SK-N-SH (cell line): Measurements from ENCODE around the gene DLX2. TPM values are rescaled to one million over a fixed set of nuclear protein-coding genes. Genes with fewer than 3 reads are reported as not detected.

Experiments
- CTCF ChIA-PET: fragments of 300-600, 350-600 bp; formaldehyde crosslinking; extraction: SDS; loops from one replicate; lab custom pipeline; 2021; lab: Yijun Ruan, JAX
- POLR2A ChIA-PET: fragments of 350-600 bp; sonication (Branson Sonifier 250); formaldehyde crosslinking; extraction: SDS; loops from one replicate; lab custom pipeline; 2020; ENCODE audit warnings: antibody characterized with exemption, inconsistent platforms; lab: Yijun Ruan, JAX
- DNase-seq: peaks from one replicate; pipeline ENCODE4 v3.0.0; 2012
- H2AFZ ChIP-seq: fragments of 200-600 bp; sonication (generic); 2 replicates; pipeline ENCODE4 v1.8.1; 2016; ENCODE audit warnings: antibody characterized with exemption, mild to moderate bottlenecking, low read depth
- H3F3A ChIP-seq: fragments of 200-600 bp; sonication (generic); replicated peaks from 2 replicates; pipeline ENCODE3; 2016; ENCODE audit warnings: antibody characterized with exemption, mild to moderate bottlenecking; ENCODE audit not compliant: insufficient read depth
- H3K27ac ChIP-seq, 2 experiments: fragments of 200-500 bp in 1 of 2; fragments of 200-600 bp in 1 of 2; sonication (Bioruptor generic) in 1 of 2; sonication (generic), shearing (Covaris generic) in 1 of 2; 2 replicates each; pipeline versions ENCODE4 v1.5.1 to v1.6.1; 2014 to 2016; ENCODE audit warnings: low read depth in 2 of 2, inconsistent platforms in 1 of 2, low read length in 1 of 2, mild to moderate bottlenecking in 1 of 2, mixed read lengths in 1 of 2
- H3K27me3 ChIP-seq: fragments of 200-600 bp; sonication (generic), shearing (Covaris generic); 2 replicates; pipeline ENCODE4 v1.6.1; 2016; ENCODE audit warnings: mixed run types; ENCODE audit not compliant: insufficient read depth
- H3K36me3 ChIP-seq, 2 experiments: fragments of 200-500 bp in 1 of 2; fragments of 200-600 bp in 1 of 2; sonication (Bioruptor generic) in 1 of 2; sonication (generic) in 1 of 2; replicated peaks in 1 of 2; 2 replicates each; pipeline versions ENCODE3 to v1.5.1; 2014 to 2016; ENCODE audit warnings: low read length in 1 of 2, mild to moderate bottlenecking in 1 of 2; ENCODE audit not compliant: insufficient read depth in 2 of 2, control insufficient read depth in 1 of 2
- H3K4me1 ChIP-seq, 2 experiments: fragments of 200-500 bp in 1 of 2; fragments of 200-600 bp in 1 of 2; sonication (Bioruptor generic) in 1 of 2; sonication (generic), shearing (Covaris generic) in 1 of 2; 2 replicates each; pipeline versions ENCODE4 v1.5.1 to v1.6.1; 2014 to 2016; ENCODE audit warnings: low read depth in 1 of 2, low read length in 1 of 2, mixed run types in 1 of 2; ENCODE audit not compliant: insufficient read depth in 2 of 2, control insufficient read depth in 1 of 2
- H3K4me2 ChIP-seq: fragments of 200-600 bp; sonication (generic), shearing (Covaris generic); 2 replicates; pipeline ENCODE4 v1.6.1; 2017; ENCODE audit warnings: mixed run types
- H3K4me3 ChIP-seq, 2 experiments: fragments of 200-500 bp in 1 of 2; fragments of 200-600 bp in 1 of 2; sonication (Bioruptor generic) in 1 of 2; sonication (generic), shearing (Covaris generic) in 1 of 2; 2 replicates each; pipeline versions ENCODE4 v1.5.1 to v1.8.1; 2014 to 2016; ENCODE audit warnings: low read depth in 2 of 2, inconsistent platforms in 1 of 2, low read length in 1 of 2, mild to moderate bottlenecking in 1 of 2, mixed read lengths in 1 of 2, moderate library complexity in 1 of 2
- H3K79me2 ChIP-seq: fragments of 200-600 bp; sonication (generic); 2 replicates; pipeline ENCODE4 v1.8.1; 2017; ENCODE audit warnings: mild to moderate bottlenecking; ENCODE audit not compliant: insufficient read depth
- H3K9ac ChIP-seq: fragments of 200-600 bp; sonication (generic); 2 replicates; pipeline ENCODE4 v1.6.1; 2017; ENCODE audit warnings: mixed run types
- H3K9me2 ChIP-seq: fragments of 200-600 bp; sonication (generic); 2 replicates; pipeline ENCODE4 v1.6.1; 2017; ENCODE audit warnings: mixed run types
- H3K9me3 ChIP-seq: fragments of 200-600 bp; sonication (generic); 2 replicates; pipeline ENCODE4 v1.6.1; 2017; ENCODE audit warnings: mixed run types, mild to moderate bottlenecking, moderate library complexity
- H4K20me1 ChIP-seq: fragments of 200-600 bp; sonication (generic); 2 replicates; pipeline ENCODE4 v1.6.1; 2017; ENCODE audit warnings: mild to moderate bottlenecking, mixed run types; ENCODE audit not compliant: insufficient read depth
- ELF1 ChIP-seq: IDR thresholded peaks from 2 replicates; pipeline ENCODE4 v1.4.0; 2012
- EP300 ChIP-seq, 2 experiments: IDR thresholded peaks; 2 replicates each; pipeline versions ENCODE4 v1.4.0 to v1.6.1; 2012; ENCODE audit warnings: borderline replicate concordance in 1 of 2, low read depth in 1 of 2, low read length in 1 of 2
- EZH2phosphoT487 ChIP-seq: fragments of 200-600 bp; sonication (generic); IDR thresholded peaks from 2 replicates; pipeline ENCODE4 v1.6.1; 2017; ENCODE audit warnings: low read depth, mixed run types, mild to moderate bottlenecking, antibody characterized with exemption, moderate library complexity, borderline replicate concordance
- FOXJ3 ChIP-seq: sonication (generic); formaldehyde crosslinking; IDR thresholded peaks from 2 replicates; pipeline ENCODE4 v1.5.1; 2020; ENCODE audit warnings: mild to moderate bottlenecking, missing genetic modification reagents
- GABPA ChIP-seq: IDR thresholded peaks from 2 replicates; pipeline ENCODE4 v1.4.0; 2012; ENCODE audit warnings: low read depth, mild to moderate bottlenecking
- RAD21 ChIP-seq: IDR thresholded peaks from 2 replicates; pipeline ENCODE4 v1.6.1; 2012; ENCODE audit warnings: mild to moderate bottlenecking, low read length
- RFX5 ChIP-seq: IDR thresholded peaks from 2 replicates; pipeline ENCODE4 v1.6.1; 2012; ENCODE audit warnings: mild to moderate bottlenecking, improper control_type of control experiment, low read length
- SIN3A ChIP-seq: IDR thresholded peaks from 2 replicates; pipeline ENCODE4 v1.6.1; 2012; ENCODE audit warnings: low read depth, mild to moderate bottlenecking, low read length, moderate library complexity, borderline replicate concordance
- TAF1 ChIP-seq: IDR thresholded peaks from 2 replicates; pipeline ENCODE4 v1.6.1; 2012; ENCODE audit warnings: low read depth, mild to moderate bottlenecking, low read length, moderate library complexity, borderline replicate concordance
- TCF12 ChIP-seq: IDR thresholded peaks from 2 replicates; pipeline ENCODE4 v1.4.0; 2012
- TEAD4 ChIP-seq: IDR thresholded peaks from 2 replicates; pipeline ENCODE4 v1.4.0; 2012; ENCODE audit warnings: mild to moderate bottlenecking, borderline replicate concordance; ENCODE audit not compliant: insufficient read depth
- YY1 ChIP-seq: IDR thresholded peaks from 2 replicates; pipeline ENCODE4 v1.4.0; 2012; ENCODE audit warnings: low read depth, mild to moderate bottlenecking
- WGBS: methylation state at CpG from one replicate; pipeline ENCODE4 v1.1.6; 2017; ENCODE audit warnings: low lambda C conversion rate; 5-methylcytosine and 5-hydroxymethylcytosine counted together
- polyA plus RNA-seq, 3 experiments: library from polyadenylated mRNA; depleted of rRNA; stranded (reverse); fragments of >200 nt; gene quantifications; 2 replicates each; pipeline ENCODE4 v1.2.3, GENCODE V29; 2012
- TF ChIP-seq, protein P1 (sequence below): IDR thresholded peaks from 2 replicates; pipeline ENCODE4 v1.4.0; 2012; ENCODE audit warnings: low read depth
- TF ChIP-seq, protein P2 (sequence below): IDR thresholded peaks from 2 replicates; pipeline ENCODE4 v1.4.0; 2012; ENCODE audit warnings: low read depth, borderline replicate concordance
- TF ChIP-seq, protein P3 (sequence below): fragments of 200-600 bp; sonication (generic); IDR thresholded peaks from 2 replicates; pipeline ENCODE4 v1.6.1; 2017; ENCODE audit warnings: antibody characterized with exemption, mild to moderate bottlenecking, moderate library complexity
- TF ChIP-seq, protein P4 (sequence below): fragments of 150-350 bp; IDR thresholded peaks from 2 replicates; pipeline ENCODE4 v1.6.1; 2016; ENCODE audit warnings: mild to moderate bottlenecking, low read depth, low read length
- TF ChIP-seq, protein P5 (sequence below): fragments of 150-350 bp; IDR thresholded peaks from 2 replicates; pipeline ENCODE4 v1.6.1; 2017; ENCODE audit warnings: antibody characterized with exemption, low read length, low read depth, borderline replicate concordance
- TF ChIP-seq, protein P6 (sequence below): IDR thresholded peaks from 2 replicates; pipeline ENCODE4; 2012

DLX2 gene
- polyA plus RNA-seq, 1 of the 3 experiments (the other 2 are of a cell fraction) = 0.02 TPM

DNA sequence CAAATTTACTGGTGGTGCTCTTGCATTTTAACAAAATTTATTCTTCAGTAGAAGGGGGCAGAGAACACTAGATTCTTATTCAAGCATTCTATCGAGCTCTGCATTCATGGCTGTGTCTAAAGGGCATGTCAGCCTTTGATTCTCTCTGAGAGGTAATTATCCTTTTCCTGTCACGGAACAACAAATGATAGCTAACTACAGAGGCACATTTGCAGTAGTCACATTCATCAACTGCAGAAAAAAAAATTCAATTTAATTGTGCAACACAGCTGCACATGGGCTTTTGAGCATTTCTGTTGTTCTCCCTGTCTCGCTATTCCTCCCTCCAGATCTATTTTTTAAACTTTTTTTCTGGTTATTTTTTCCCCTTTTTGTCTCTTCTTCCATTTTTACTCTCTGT, 30.4 kb downstream of the DLX2 start (continued):
- TF ChIP-seq EZH2phosphoT487 (no peak), RAD21 (no peak), TAF1 (no peak), FOXJ3 (CRISPR knock-in tag) (no peak), RFX5 (no peak), EP300 (IDR thresholded peaks at IDR 0.05; ENCODE audit: borderline replicate concordance in 1 of 2, low read depth in 1 of 2, low read length in 1 of 2) (no peak), TCF12 (no peak), YY1 (no peak)
- TF ChIP-seq, protein P1, sequence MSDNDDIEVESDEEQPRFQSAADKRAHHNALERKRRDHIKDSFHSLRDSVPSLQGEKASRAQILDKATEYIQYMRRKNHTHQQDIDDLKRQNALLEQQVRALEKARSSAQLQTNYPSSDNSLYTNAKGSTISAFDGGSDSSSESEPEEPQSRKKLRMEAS = no peak
- TF ChIP-seq, protein P2, sequence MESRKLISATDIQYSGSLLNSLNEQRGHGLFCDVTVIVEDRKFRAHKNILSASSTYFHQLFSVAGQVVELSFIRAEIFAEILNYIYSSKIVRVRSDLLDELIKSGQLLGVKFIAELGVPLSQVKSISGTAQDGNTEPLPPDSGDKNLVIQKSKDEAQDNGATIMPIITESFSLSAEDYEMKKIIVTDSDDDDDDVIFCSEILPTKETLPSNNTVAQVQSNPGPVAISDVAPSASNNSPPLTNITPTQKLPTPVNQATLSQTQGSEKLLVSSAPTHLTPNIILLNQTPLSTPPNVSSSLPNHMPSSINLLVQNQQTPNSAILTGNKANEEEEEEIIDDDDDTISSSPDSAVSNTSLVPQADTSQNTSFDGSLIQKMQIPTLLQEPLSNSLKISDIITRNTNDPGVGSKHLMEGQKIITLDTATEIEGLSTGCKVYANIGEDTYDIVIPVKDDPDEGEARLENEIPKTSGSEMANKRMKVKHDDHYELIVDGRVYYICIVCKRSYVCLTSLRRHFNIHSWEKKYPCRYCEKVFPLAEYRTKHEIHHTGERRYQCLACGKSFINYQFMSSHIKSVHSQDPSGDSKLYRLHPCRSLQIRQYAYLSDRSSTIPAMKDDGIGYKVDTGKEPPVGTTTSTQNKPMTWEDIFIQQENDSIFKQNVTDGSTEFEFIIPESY = no peak
- TF ChIP-seq, protein P3, sequence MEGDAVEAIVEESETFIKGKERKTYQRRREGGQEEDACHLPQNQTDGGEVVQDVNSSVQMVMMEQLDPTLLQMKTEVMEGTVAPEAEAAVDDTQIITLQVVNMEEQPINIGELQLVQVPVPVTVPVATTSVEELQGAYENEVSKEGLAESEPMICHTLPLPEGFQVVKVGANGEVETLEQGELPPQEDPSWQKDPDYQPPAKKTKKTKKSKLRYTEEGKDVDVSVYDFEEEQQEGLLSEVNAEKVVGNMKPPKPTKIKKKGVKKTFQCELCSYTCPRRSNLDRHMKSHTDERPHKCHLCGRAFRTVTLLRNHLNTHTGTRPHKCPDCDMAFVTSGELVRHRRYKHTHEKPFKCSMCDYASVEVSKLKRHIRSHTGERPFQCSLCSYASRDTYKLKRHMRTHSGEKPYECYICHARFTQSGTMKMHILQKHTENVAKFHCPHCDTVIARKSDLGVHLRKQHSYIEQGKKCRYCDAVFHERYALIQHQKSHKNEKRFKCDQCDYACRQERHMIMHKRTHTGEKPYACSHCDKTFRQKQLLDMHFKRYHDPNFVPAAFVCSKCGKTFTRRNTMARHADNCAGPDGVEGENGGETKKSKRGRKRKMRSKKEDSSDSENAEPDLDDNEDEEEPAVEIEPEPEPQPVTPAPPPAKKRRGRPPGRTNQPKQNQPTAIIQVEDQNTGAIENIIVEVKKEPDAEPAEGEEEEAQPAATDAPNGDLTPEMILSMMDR = no peak

DNA sequence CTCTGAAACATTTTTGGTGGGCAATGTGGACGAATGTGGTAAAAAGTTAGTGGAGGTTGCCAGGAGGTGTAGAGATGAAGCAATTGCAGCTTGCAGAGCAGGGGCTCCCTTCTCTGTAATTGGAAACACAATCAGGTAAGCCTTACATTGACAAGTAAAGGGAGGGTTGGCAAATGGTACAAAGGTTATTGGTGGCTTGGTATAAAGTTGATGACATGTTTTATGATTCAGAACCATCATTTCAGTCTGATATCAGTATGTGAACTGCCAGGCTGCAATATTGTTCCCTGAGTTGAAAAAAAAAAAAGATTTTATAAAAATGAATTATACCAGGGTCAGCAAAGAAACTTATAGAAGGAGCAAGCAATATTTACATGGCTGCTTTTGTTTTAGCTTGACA, 31.8 kb downstream of the DLX2 start:
- Histone ChIP-seq H3K79me2 (no peaks in the 10 kb centered on the region), H3K4me3 (no peak overlapping the region), H3K9ac (no peak overlapping the region), H3K9me2 (no peaks in the 10 kb centered on the region), H2AFZ (no peak overlapping the region), H4K20me1 (no peaks in the 10 kb centered on the region), H3K36me3 (peaks cover 0 to 3% of the 10 kb centered on the region in 2 experiments), H3K27me3 (no peaks in the 10 kb centered on the region), H3K4me1 (peaks cover 0 to 4% of the 10 kb centered on the region in 2 experiments; a peak in 1 of 4 replicates), H3K27ac (no peak overlapping the region), H3K9me3 (no peaks in the 10 kb centered on the region; the same call in 1 of the 2 replicates), H3K4me2 (no peak overlapping the region), H3F3A (no peaks in the 10 kb centered on the region)
- 94% methylated on average over 1 of the region's 1 CpG for WGBS
- POLR2A ChIA-PET = no interaction called here
- CTCF ChIA-PET = no interaction called here
- DNase-seq = no peak
- TF ChIP-seq GABPA (no peak), TCF12 (no peak), ELF1 (no peak), SIN3A (no peak), EP300 (IDR thresholded peaks at IDR 0.05; ENCODE audit: borderline replicate concordance in 1 of 2, low read depth in 1 of 2, low read length in 1 of 2) (no peak), TEAD4 (no peak)
- TF ChIP-seq, protein P4, sequence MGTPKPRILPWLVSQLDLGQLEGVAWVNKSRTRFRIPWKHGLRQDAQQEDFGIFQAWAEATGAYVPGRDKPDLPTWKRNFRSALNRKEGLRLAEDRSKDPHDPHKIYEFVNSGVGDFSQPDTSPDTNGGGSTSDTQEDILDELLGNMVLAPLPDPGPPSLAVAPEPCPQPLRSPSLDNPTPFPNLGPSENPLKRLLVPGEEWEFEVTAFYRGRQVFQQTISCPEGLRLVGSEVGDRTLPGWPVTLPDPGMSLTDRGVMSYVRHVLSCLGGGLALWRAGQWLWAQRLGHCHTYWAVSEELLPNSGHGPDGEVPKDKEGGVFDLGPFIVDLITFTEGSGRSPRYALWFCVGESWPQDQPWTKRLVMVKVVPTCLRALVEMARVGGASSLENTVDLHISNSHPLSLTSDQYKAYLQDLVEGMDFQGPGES = no peak
- TF ChIP-seq, protein P3 = no peak
- TF ChIP-seq, protein P1 = no peak
- TF ChIP-seq, protein P5, sequence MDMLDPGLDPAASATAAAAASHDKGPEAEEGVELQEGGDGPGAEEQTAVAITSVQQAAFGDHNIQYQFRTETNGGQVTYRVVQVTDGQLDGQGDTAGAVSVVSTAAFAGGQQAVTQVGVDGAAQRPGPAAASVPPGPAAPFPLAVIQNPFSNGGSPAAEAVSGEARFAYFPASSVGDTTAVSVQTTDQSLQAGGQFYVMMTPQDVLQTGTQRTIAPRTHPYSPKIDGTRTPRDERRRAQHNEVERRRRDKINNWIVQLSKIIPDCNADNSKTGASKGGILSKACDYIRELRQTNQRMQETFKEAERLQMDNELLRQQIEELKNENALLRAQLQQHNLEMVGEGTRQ = no peak
- TF ChIP-seq, protein P2 = no peak
- TF ChIP-seq, protein P6, sequence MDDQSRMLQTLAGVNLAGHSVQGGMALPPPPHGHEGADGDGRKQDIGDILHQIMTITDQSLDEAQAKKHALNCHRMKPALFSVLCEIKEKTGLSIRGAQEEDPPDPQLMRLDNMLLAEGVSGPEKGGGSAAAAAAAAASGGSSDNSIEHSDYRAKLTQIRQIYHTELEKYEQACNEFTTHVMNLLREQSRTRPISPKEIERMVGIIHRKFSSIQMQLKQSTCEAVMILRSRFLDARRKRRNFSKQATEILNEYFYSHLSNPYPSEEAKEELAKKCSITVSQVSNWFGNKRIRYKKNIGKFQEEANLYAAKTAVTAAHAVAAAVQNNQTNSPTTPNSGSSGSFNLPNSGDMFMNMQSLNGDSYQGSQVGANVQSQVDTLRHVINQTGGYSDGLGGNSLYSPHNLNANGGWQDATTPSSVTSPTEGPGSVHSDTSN = no peak
